ENCODE measurements around the gene ARHGAP6. TPM values are rescaled to one million over a fixed set of nuclear protein-coding genes. Genes with fewer than 3 reads are reported as not detected.

The ARHGAP6 gene
- total and polyA plus RNA-seq, 7 donors, result 1.8 to 20.6 (median 6.4) TPM

GRCh38 chrX:11197671-11198070, 468.0 kb downstream of the ARHGAP6 start:
- no peaks in the 10 kb centered on the region for H3K4me1 ChIP-seq
- ATAC-seq (no peak), DNase-seq (no peak)
- no peak overlapping the region for H3K27ac ChIP-seq
- H3K27me3 ChIP-seq (ENCODE audit: insufficient read depth in 3 of 3, low read length in 2 of 3), result no peaks in the 10 kb centered on the region
- H3K9me3 ChIP-seq, result no peaks in the 10 kb centered on the region
- WGBS, 3 donors, result 11 to 37% (median 19%) methylated on average over 1 of the region's 1 CpG
- TF ChIP-seq CTCF (IDR thresholded peaks at IDR 0.05), result no peak
- H3K4me3 ChIP-seq, result no peak overlapping the region
- intact Hi-C loops (cut with DNase I), result no loop called here
- H3K36me3 ChIP-seq (ENCODE audit: insufficient read depth in 1 of 2, low read depth in 1 of 2), result no peaks in the 10 kb centered on the region

GRCh38 chrX:11196476-11196875, 469.2 kb downstream of the ARHGAP6 start:
- no peaks in the 10 kb centered on the region for H3K4me1 ChIP-seq
- no peak for ATAC-seq
- H3K36me3 ChIP-seq (ENCODE audit: insufficient read depth in 1 of 2, low read depth in 1 of 2), result no peaks in the 10 kb centered on the region
- 45 to 66% (median 63%) methylated on average over 2 of the region's 2 CpGs for WGBS, 3 donors
- no peaks in the 10 kb centered on the region for H3K27me3 ChIP-seq (ENCODE audit: insufficient read depth in 3 of 3, low read length in 2 of 3)
- intact Hi-C loops (cut with DNase I), result no loop called here
- no peaks in the 10 kb centered on the region for H3K9me3 ChIP-seq
- DNase-seq, result no peak
- no peak overlapping the region for H3K4me3 ChIP-seq
- TF ChIP-seq CTCF (IDR thresholded peaks at IDR 0.05), result no peak
- H3K27ac ChIP-seq, result no peak overlapping the region

- ATAC-seq (peak in 1 of 4 donors; percentile 22), DNase-seq (no peak)
- H3K9me3 ChIP-seq, result no peaks in the 10 kb centered on the region
- TF ChIP-seq CTCF (IDR thresholded peaks at IDR 0.05), result no peak
- H3K4me3 ChIP-seq, result no peak overlapping the region
- intact Hi-C loops (cut with DNase I), result no loop called here
- H3K36me3 ChIP-seq (ENCODE audit: insufficient read depth in 1 of 2, low read depth in 1 of 2), result no peaks in the 10 kb centered on the region
- H3K4me1 ChIP-seq, result no peaks in the 10 kb centered on the region
- no peaks in the 10 kb centered on the region for H3K27me3 ChIP-seq (ENCODE audit: insufficient read depth in 3 of 3, low read length in 2 of 3)
- WGBS, 3 donors, result 19 to 24% (median 24%) methylated on average over 5 of the region's 5 CpGs
- H3K27ac ChIP-seq, result no peak overlapping the region
These were observed 472.7 kb downstream of the ARHGAP6 start for GRCh38 chrX:11193035-11193469.

- TF ChIP-seq CTCF (IDR thresholded peaks at IDR 0.05), result no peak
- intact Hi-C loops (cut with DNase I), result no loop called here
- H3K9me3 ChIP-seq, result no peaks in the 10 kb centered on the region
These were observed 474.8 kb downstream of the ARHGAP6 start for GRCh38 chrX:11190745-11191510.

GRCh38 chrX:11189097-11189496, 476.6 kb downstream of the ARHGAP6 start:
- Histone ChIP-seq H3K36me3 (ENCODE audit: insufficient read depth in 1 of 2, low read depth in 1 of 2) (no peaks in the 10 kb centered on the region), H3K27ac (no peak overlapping the region), H3K4me3 (no peak overlapping the region), H3K4me1 (no peaks in the 10 kb centered on the region), H3K9me3 (no peaks in the 10 kb centered on the region), H3K27me3 (ENCODE audit: insufficient read depth in 3 of 3, low read length in 2 of 3) (no peaks in the 10 kb centered on the region)
- intact Hi-C loops (cut with DNase I), result no loop called here
- DNase-seq, result no peak
- TF ChIP-seq CTCF (IDR thresholded peaks at IDR 0.05), result no peak
- 100% methylated on average over 1 of the region's 1 CpG for WGBS, 3 donors
- ATAC-seq, result no peak

More at GRCh38 chrX:11190745-11191510, 474.8 kb downstream of the ARHGAP6 start:
- no peaks in the 10 kb centered on the region for H3K27me3 ChIP-seq (ENCODE audit: insufficient read depth in 3 of 3, low read length in 2 of 3)
- ATAC-seq (no peak), DNase-seq (no peak)
- no peaks in the 10 kb centered on the region for H3K36me3 ChIP-seq (ENCODE audit: insufficient read depth in 1 of 2, low read depth in 1 of 2)
- 54 to 87% (median 77%) methylated on average over 8 of the region's 8 CpGs for WGBS, 3 donors
- no peaks in the 10 kb centered on the region for H3K4me1 ChIP-seq
- no peak overlapping the region for H3K4me3 ChIP-seq
- no peak overlapping the region for H3K27ac ChIP-seq
